Neural cell (in vitro differentiated cells): ENCODE data around the gene N4BP3. TPM values are rescaled to one million over a fixed set of nuclear protein-coding genes. Genes with fewer than 3 reads are reported as not detected.
"Not testable (repeated sequence)": the region's sequence is repeated elsewhere in the genome, so short reads cannot be mapped to it uniquely, and the experiment has no call there.

Source experiments
- H2AFZ ChIP-seq: fragments of 200-600, 300-800 bp; sonication (generic), shearing (Covaris generic); 2 replicates; pipeline ENCODE4 v1.6.0; 2014; ENCODE audit warnings: low read depth, mild to moderate bottlenecking, antibody characterized with exemption, low read length, moderate library complexity
- H3F3A ChIP-seq: fragments of 200-600 bp; shearing (Covaris generic); 2 replicates; pipeline ENCODE4 v1.6.1; 2016; ENCODE audit warnings: mild to moderate bottlenecking, moderate library complexity, mixed read lengths, antibody characterized with exemption, low read length; ENCODE audit not compliant: insufficient read depth, poor library complexity, severe bottlenecking
- H3K27ac ChIP-seq: fragments of 200-600, 300-800 bp; sonication (generic), shearing (Covaris generic); 2 replicates; pipeline ENCODE4 v1.5.1; 2014; ENCODE audit warnings: mild to moderate bottlenecking, low read length, moderate library complexity
- H3K27me3 ChIP-seq: fragments of 300-800, 200-600 bp; sonication (generic), shearing (Covaris generic); 2 replicates; pipeline ENCODE4 v1.6.0; 2014; ENCODE audit warnings: mild to moderate bottlenecking, low read depth, low read length, moderate library complexity; ENCODE audit not compliant: insufficient read depth
- H3K36me3 ChIP-seq: fragments of 300-800, 200-600 bp; sonication (generic), shearing (Covaris generic); 2 replicates; pipeline ENCODE4 v1.5.1; 2014; ENCODE audit warnings: mild to moderate bottlenecking, antibody characterized with exemption, low read length, moderate library complexity; ENCODE audit not compliant: insufficient read depth
- H3K4me2 ChIP-seq: fragments of 300-800, 200-600 bp; sonication (generic), shearing (Covaris generic); 2 replicates; pipeline ENCODE4 v1.6.0; 2014; ENCODE audit warnings: mild to moderate bottlenecking, low read length
- H3K4me3 ChIP-seq: fragments of 300-800, 200-600 bp; sonication (generic), shearing (Covaris generic); 2 replicates; pipeline ENCODE4 v1.5.1; 2014; ENCODE audit warnings: mild to moderate bottlenecking, low read length, moderate library complexity
- H3K79me2 ChIP-seq: fragments of 200-600 bp; shearing (Covaris generic); replicated peaks from 2 replicates; pipeline ENCODE4 v1.6.0; 2014; ENCODE audit warnings: mild to moderate bottlenecking, low read length, moderate library complexity; ENCODE audit not compliant: insufficient read depth
- H3K9ac ChIP-seq: fragments of 300-800, 200-600 bp; sonication (generic), shearing (Covaris generic); 2 replicates; pipeline ENCODE4 v1.6.1; 2016; ENCODE audit warnings: mild to moderate bottlenecking, low read length, mixed read lengths
- H3K9me2 ChIP-seq: fragments of 200-600 bp; shearing (Covaris generic); 2 replicates; pipeline ENCODE4 v1.6.1; 2016; ENCODE audit warnings: mild to moderate bottlenecking, low read length, mixed read lengths; ENCODE audit not compliant: insufficient read depth
- H3K9me3 ChIP-seq: fragments of 200-600, 300-800 bp; sonication (generic), shearing (Covaris generic); 2 replicates; pipeline ENCODE4 v1.6.1; 2016; ENCODE audit warnings: mild to moderate bottlenecking, mixed run types, low read length, moderate library complexity, mixed read lengths
- H4K20me1 ChIP-seq: fragments of 200-600 bp; shearing (Covaris generic); 2 replicates; pipeline ENCODE4 v1.6.1; 2016; ENCODE audit warnings: mild to moderate bottlenecking, mixed run types; ENCODE audit not compliant: insufficient read depth
- CTCF ChIP-seq: fragments of 450-650 bp; IDR thresholded peaks from 2 replicates; pipeline ENCODE4 v1.5.1; 2014; ENCODE audit warnings: antibody characterized with exemption, mild to moderate bottlenecking, moderate library complexity; ENCODE audit not compliant: poor library complexity, severe bottlenecking
- EP300 ChIP-seq: fragments of 450-650 bp; conservative IDR thresholded peaks from 2 replicates; pipeline ENCODE4 v1.6.1; 2014; ENCODE audit warnings: antibody characterized with exemption, mild to moderate bottlenecking, moderate library complexity; ENCODE audit not compliant: poor library complexity, severe bottlenecking
- EZH2 ChIP-seq: fragments of 200-600, 300-800 bp; shearing (Covaris generic), sonication (generic); IDR thresholded peaks from 2 replicates; pipeline ENCODE4 v1.6.1; 2014; ENCODE audit warnings: antibody characterized with exemption, low read length, borderline replicate concordance, mild to moderate bottlenecking; ENCODE audit not compliant: insufficient read depth, poor library complexity, severe bottlenecking
- MXI1 ChIP-seq: fragments of 450-650 bp; conservative IDR thresholded peaks from 2 replicates; pipeline ENCODE4 v1.6.1; 2014; ENCODE audit warnings: antibody characterized with exemption, mild to moderate bottlenecking; ENCODE audit not compliant: poor library complexity, severe bottlenecking
- POLR2AphosphoS5 ChIP-seq: IDR thresholded peaks from 2 replicates; pipeline ENCODE4 v1.6.1; 2012
- RAD21 ChIP-seq: fragments of 450-650 bp; conservative IDR thresholded peaks from 2 replicates; pipeline ENCODE4 v1.6.1; 2014; ENCODE audit warnings: antibody characterized with exemption, mild to moderate bottlenecking, moderate library complexity
- REST ChIP-seq: IDR thresholded peaks from 2 replicates; pipeline ENCODE4 v1.6.1; 2012; ENCODE audit warnings: borderline replicate concordance
- SMC3 ChIP-seq: fragments of 450-650 bp; conservative IDR thresholded peaks from 2 replicates; pipeline ENCODE4 v1.6.1; 2014; ENCODE audit warnings: antibody characterized with exemption, mild to moderate bottlenecking, moderate library complexity; ENCODE audit not compliant: poor library complexity
- TAF1 ChIP-seq: IDR thresholded peaks from 2 replicates; pipeline ENCODE4 v1.6.1; 2012; ENCODE audit warnings: low read depth
- polyA plus RNA-seq: library from polyadenylated mRNA; depleted of rRNA; stranded (reverse); fragments of >200 nt; gene quantifications from 2 replicates; pipeline ENCODE4 v1.2.3, GENCODE V29; 2014

N4BP3 gene
- polyA plus RNA-seq, 1 donor from 2014 or later, result 4.6 TPM

GRCh38 chr5:178074266-178074952 lies 38.9 kb upstream of the N4BP3 start:
- no peak overlapping the region for H3K9ac ChIP-seq
- no peak overlapping the region for H3K27ac ChIP-seq
- no peaks in the 10 kb centered on the region for H3K79me2 ChIP-seq
- H4K20me1 ChIP-seq, result no peaks in the 10 kb centered on the region
- no peaks in the 10 kb centered on the region for H3F3A ChIP-seq
- H3K9me3 ChIP-seq, result no peaks in the 10 kb centered on the region
- no peak overlapping the region for H3K4me2 ChIP-seq
- H3K27me3 ChIP-seq, result no peaks in the 10 kb centered on the region
- no peaks in the 10 kb centered on the region for H3K36me3 ChIP-seq
- TF ChIP-seq EP300 (no peak), EZH2 (no peak), REST (no peak), POLR2AphosphoS5 (no peak), SMC3 (no peak), MXI1 (no peak), RAD21 (no peak), TAF1 (no peak), CTCF (no peak)
- H3K4me3 ChIP-seq, result no peak overlapping the region
- no peaks in the 10 kb centered on the region for H3K9me2 ChIP-seq
- H2AFZ ChIP-seq, result no peak overlapping the region

- H3K4me3 ChIP-seq, H3K79me2 ChIP-seq, H3K27ac ChIP-seq, H3K27me3 ChIP-seq, H3F3A ChIP-seq, H3K4me2 ChIP-seq, H4K20me1 ChIP-seq, H3K36me3 ChIP-seq, H2AFZ ChIP-seq, H3K9me2 ChIP-seq, H3K9me3 ChIP-seq, H3K9ac ChIP-seq: not testable (repeated sequence)
These were observed 36.4 kb upstream of the N4BP3 start for GRCh38 chr5:178076965-178077364.

GRCh38 chr5:178077751-178078150 lies 35.6 kb upstream of the N4BP3 start:
- Histone ChIP-seq H4K20me1 (no peaks in the 10 kb centered on the region), H3K9me3 (no peaks in the 10 kb centered on the region), H3K4me2 (no peak overlapping the region), H3F3A (no peaks in the 10 kb centered on the region), H2AFZ (no peak overlapping the region), H3K79me2 (no peaks in the 10 kb centered on the region), H3K9me2 (no peaks in the 10 kb centered on the region), H3K27ac (no peak overlapping the region), H3K4me3 (no peak overlapping the region), H3K36me3 (no peaks in the 10 kb centered on the region), H3K27me3 (no peaks in the 10 kb centered on the region), H3K9ac (no peak overlapping the region)
- TF ChIP-seq EP300 (no peak), POLR2AphosphoS5 (no peak), REST (no peak), SMC3 (no peak), CTCF (no peak), TAF1 (no peak), RAD21 (no peak), MXI1 (no peak), EZH2 (no peak)
